ENCODE data around the gene HHAT. TPM values are rescaled to one million over a fixed set of nuclear protein-coding genes. Genes with fewer than 3 reads are reported as not detected.
A peak's percentile ranks its signal among the peaks of the same experiment; 100 is the strongest.

Gene HHAT
- total and polyA plus RNA-seq, 9 of the 15 experiments (the other 6 are each of a cell fraction or from before 2014, with no cell fraction given) = 0.07 to 0.16 (median 0.13) TPM; not detected in 1

- TF ChIP-seq RFX1 (IDR thresholded peaks at IDR 0.05) = no peak
- no peak for TF ChIP-seq ZNF696 (CRISPR knock-in tag; conservative IDR thresholded peaks at IDR 0.05)
- no peak for TF ChIP-seq ZNF431 (CRISPR knock-in tag; IDR thresholded peaks at IDR 0.05)
Measured at GRCh38 chr1:210457568-210457967, 128.9 kb downstream of the HHAT start (continued).

GRCh38 chr1:210464519-210465039 is 135.9 kb downstream of the HHAT start:
- Histone ChIP-seq H4K20me1 (replicated peaks; ENCODE audit: control insufficient read depth, insufficient read depth, low read length) (no peaks in the 10 kb centered on the region), H3K27me3 (ENCODE audit: control insufficient read depth in 2 of 2, insufficient read depth in 2 of 2, low read length in 2 of 2) (0 out of 5 replicates have a peak, but pooled peaks cover 0 to 4% of the 10 kb centered on the region in 2 experiments), H2AFZ (ENCODE audit: low read depth, low read length) (no peak overlapping the region), H3K9me1 (ENCODE audit: control insufficient read depth, insufficient read depth, low read length) (no peaks in the 10 kb centered on the region), H3K4me1 (replicated peaks in 1 of 2; ENCODE audit: control insufficient read depth in 2 of 2, insufficient read depth in 2 of 2, low read length in 2 of 2) (no peaks in the 10 kb centered on the region), H3K4me2 (ENCODE audit: insufficient read depth, low read length) (no peak overlapping the region), H3K79me2 (ENCODE audit: control insufficient read depth, insufficient read depth, low read length) (no peaks in the 10 kb centered on the region), H3K9ac (ENCODE audit: insufficient read depth in 1 of 2, low read depth in 2 of 2, low read length in 2 of 2) (no peak overlapping the region), H3K36me3 (ENCODE audit: control insufficient read depth, insufficient read depth, low read length) (no peaks in the 10 kb centered on the region), H3K4me3 (no peak overlapping the region), H3K27ac (ENCODE audit: extremely low read depth, low read depth, low read length) (no peak overlapping the region), H3K9me3 (replicated peaks; ENCODE audit: control insufficient read depth, insufficient read depth, low read depth, low read length) (no peaks in the 10 kb centered on the region)
- no peak for TF ChIP-seq ELF4 (CRISPR knock-in tag; IDR thresholded peaks at IDR 0.05)
- TF ChIP-seq ZNF175 (CRISPR knock-in tag; IDR thresholded peaks at IDR 0.05; ENCODE audit: low read depth) = no peak
- peak; percentile 75 to 80 for TF ChIP-seq NRF1 (conservative IDR thresholded peaks at IDR 0.05 in 1 of 2, IDR thresholded peaks at IDR 0.05 in 1 of 2)
- FAIRE-seq = no peak
- WGBS (ENCODE audit: insufficient coverage, low coverage, missing lambda C conversion rate) = 2% methylated on average over 11 of the region's 11 CpGs
- no peak for DNase-seq (ENCODE audit: extremely low read depth in 1 of 4, low spot score in 3 of 4)
- no TSS peak for BruUV-seq (replicated peaks)
- ATAC-seq = no peak; the same call in 2 of the 3 replicates
- ChIA-PET CTCF (ENCODE audit: low intra/inter-chr PET ratio) (no interaction called here), POLR2A (no interaction called here)
- intact Hi-C loops (cut with micrococcal nuclease) = no loop called here
- in situ Hi-C loops (cut with MboI) = no loop called here
